HUES6 (cell line): Measurements from ENCODE around the gene MICAL2.

Experiments
- H3K27ac ChIP-seq: 2 replicates; pipeline ENCODE4 v1.7.0; 2013; ENCODE audit warnings: low read depth, mild to moderate bottlenecking, low read length, inconsistent platforms
- H3K27me3 ChIP-seq: 2 replicates; pipeline ENCODE4 v1.6.1; 2013; ENCODE audit warnings: low read length; ENCODE audit not compliant: control insufficient read depth, insufficient read depth
- H3K36me3 ChIP-seq: 2 replicates; pipeline ENCODE4 v1.6.1; 2013; ENCODE audit warnings: low read length; ENCODE audit not compliant: control insufficient read depth, insufficient read depth
- H3K4me1 ChIP-seq: 2 replicates; pipeline ENCODE4 v1.6.1; 2013; ENCODE audit warnings: low read length; ENCODE audit not compliant: control insufficient read depth, insufficient read depth
- H3K4me3 ChIP-seq: 2 replicates; pipeline ENCODE4 v1.5.1; 2013; ENCODE audit warnings: low read depth, low read length
- H3K9ac ChIP-seq: one replicate; pipeline ENCODE4 v1.6.1; 2013; ENCODE audit warnings: mild to moderate bottlenecking, low read length
- H3K9me3 ChIP-seq: 2 replicates; pipeline ENCODE4 v1.6.1; 2013; ENCODE audit warnings: low read depth, low read length; ENCODE audit not compliant: control insufficient read depth, insufficient read depth

Gene MICAL2

GRCh38 chr11:12287374-12288211, 177.2 kb downstream of the MICAL2 start:
- Histone ChIP-seq H3K36me3 (no peaks in the 10 kb centered on the region), H3K27me3 (no peaks in the 10 kb centered on the region), H3K4me3 (no peak overlapping the region; the same call in 1 of the 2 replicates), H3K4me1 (peaks cover 15% of the 10 kb centered on the region), H3K9me3 (no peaks in the 10 kb centered on the region), H3K9ac (peak overlapping the region; percentile 34), H3K27ac (peak overlapping the region; percentile 1; the same call in 1 of the 2 replicates)

GRCh38 chr11:12288212-12288930, 178.0 kb downstream of the MICAL2 start:
- H3K36me3 ChIP-seq = no peaks in the 10 kb centered on the region
- H3K9ac ChIP-seq = peak overlapping the region; percentile 34
- peaks cover 15% of the 10 kb centered on the region for H3K4me1 ChIP-seq
- no peak overlapping the region; the same call in 1 of the 2 replicates for H3K27ac ChIP-seq
- H3K4me3 ChIP-seq = no peak overlapping the region
- H3K9me3 ChIP-seq = no peaks in the 10 kb centered on the region
- H3K27me3 ChIP-seq = no peaks in the 10 kb centered on the region

GRCh38 chr11:12288931-12289666, 178.7 kb downstream of the MICAL2 start:
- Histone ChIP-seq H3K27ac (no peak overlapping the region), H3K9me3 (no peaks in the 10 kb centered on the region), H3K9ac (no peak overlapping the region)

GRCh38 chr11:12289667-12290476, 179.5 kb downstream of the MICAL2 start:
- Histone ChIP-seq H3K27ac (no peak overlapping the region), H3K27me3 (no peaks in the 10 kb centered on the region), H3K4me1 (peaks cover 15% of the 10 kb centered on the region), H3K4me3 (no peak overlapping the region), H3K9me3 (no peaks in the 10 kb centered on the region), H3K9ac (no peak overlapping the region), H3K36me3 (no peaks in the 10 kb centered on the region)

More at GRCh38 chr11:12288931-12289666, 178.7 kb downstream of the MICAL2 start:
- no peaks in the 10 kb centered on the region for H3K36me3 ChIP-seq
- no peaks in the 10 kb centered on the region for H3K27me3 ChIP-seq
- peaks cover 15% of the 10 kb centered on the region for H3K4me1 ChIP-seq
- no peak overlapping the region for H3K4me3 ChIP-seq

GRCh38 chr11:12290477-12290922, 180.1 kb downstream of the MICAL2 start:
- no peaks in the 10 kb centered on the region for H3K9me3 ChIP-seq
- no peaks in the 10 kb centered on the region for H3K27me3 ChIP-seq
- no peak overlapping the region for H3K9ac ChIP-seq
- no peaks in the 10 kb centered on the region for H3K36me3 ChIP-seq
- H3K4me1 ChIP-seq = peaks cover 15% of the 10 kb centered on the region
- H3K27ac ChIP-seq = no peak overlapping the region
- no peak overlapping the region for H3K4me3 ChIP-seq

- no peaks in the 10 kb centered on the region for H3K36me3 ChIP-seq
- no peaks in the 10 kb centered on the region for H3K27me3 ChIP-seq
- peaks cover 15% of the 10 kb centered on the region for H3K4me1 ChIP-seq
- H3K27ac ChIP-seq = no peak overlapping the region
- H3K9ac ChIP-seq = no peak overlapping the region
- no peaks in the 10 kb centered on the region for H3K9me3 ChIP-seq
- no peak overlapping the region for H3K4me3 ChIP-seq
These were observed 180.9 kb downstream of the MICAL2 start for GRCh38 chr11:12291313-12291712.

GRCh38 chr11:12291766-12292165, 181.4 kb downstream of the MICAL2 start:
- peaks cover 15% of the 10 kb centered on the region for H3K4me1 ChIP-seq
- H3K4me3 ChIP-seq = no peak overlapping the region
- H3K27ac ChIP-seq = no peak overlapping the region
- no peaks in the 10 kb centered on the region for H3K36me3 ChIP-seq
- no peaks in the 10 kb centered on the region for H3K9me3 ChIP-seq
- no peak overlapping the region for H3K9ac ChIP-seq
- H3K27me3 ChIP-seq = no peaks in the 10 kb centered on the region

- Histone ChIP-seq H3K4me1 (peaks cover 8% of the 10 kb centered on the region), H3K9ac (no peak overlapping the region), H3K27me3 (no peaks in the 10 kb centered on the region)
These were observed 182.4 kb downstream of the MICAL2 start for GRCh38 chr11:12292766-12293165.

GRCh38 chr11:12293486-12293885, 183.1 kb downstream of the MICAL2 start:
- no peak overlapping the region for H3K9ac ChIP-seq
- H3K4me3 ChIP-seq = no peak overlapping the region
- H3K36me3 ChIP-seq = no peaks in the 10 kb centered on the region
- H3K4me1 ChIP-seq = peaks cover under 1% of the 10 kb centered on the region
- H3K27me3 ChIP-seq = no peaks in the 10 kb centered on the region
- H3K9me3 ChIP-seq = peaks cover 2% of the 10 kb centered on the region; the same call in 1 of the 2 replicates
- H3K27ac ChIP-seq = no peak overlapping the region

More at GRCh38 chr11:12292766-12293165, 182.4 kb downstream of the MICAL2 start:
- no peak overlapping the region for H3K4me3 ChIP-seq
- H3K36me3 ChIP-seq = no peaks in the 10 kb centered on the region
- no peaks in the 10 kb centered on the region for H3K9me3 ChIP-seq
- H3K27ac ChIP-seq = no peak overlapping the region

- peaks cover 3% of the 10 kb centered on the region; the same call in 1 of the 2 replicates for H3K9me3 ChIP-seq
- H3K27ac ChIP-seq = no peak overlapping the region
- H3K9ac ChIP-seq = no peak overlapping the region
- no peaks in the 10 kb centered on the region for H3K4me1 ChIP-seq
- H3K27me3 ChIP-seq = no peaks in the 10 kb centered on the region
- H3K4me3 ChIP-seq = no peak overlapping the region
- H3K36me3 ChIP-seq = no peaks in the 10 kb centered on the region
These were observed 184.2 kb downstream of the MICAL2 start for GRCh38 chr11:12294613-12295012.
